Measurements from ENCODE around the gene PGC.

PGC gene

GRCh38 chr6:41748542-41748941 is 1.3 kb upstream of the PGC start:
- in situ Hi-C loops (cut with HindIII; ENCODE audit: low sequenced_read_pairs): no loop called here
- no peak for DNase-seq (ENCODE audit: low read depth, low spot score)
- H3K4me3 ChIP-seq (ENCODE audit: low read depth, low read length): no peak overlapping the region
- no peak for TF ChIP-seq CTCF (IDR thresholded peaks at IDR 0.05; ENCODE audit: low read depth, low read length)

- no peak overlapping the region for H3K4me3 ChIP-seq (ENCODE audit: low read depth, low read length)
- TF ChIP-seq CTCF (IDR thresholded peaks at IDR 0.05; ENCODE audit: low read depth, low read length): no peak
- no peak for DNase-seq (ENCODE audit: low read depth, low spot score)
- in situ Hi-C loops (cut with HindIII; ENCODE audit: low sequenced_read_pairs): no loop called here
Measured at GRCh38 chr6:41748102-41748477, 893 bp upstream of the PGC start.

GRCh38 chr6:41746107-41746506 is 1.1 kb downstream of the PGC start:
- no peak overlapping the region for H3K4me3 ChIP-seq (ENCODE audit: low read depth, low read length)
- DNase-seq (ENCODE audit: low read depth, low spot score): no peak
- no peak for TF ChIP-seq CTCF (IDR thresholded peaks at IDR 0.05; ENCODE audit: low read depth, low read length)
- in situ Hi-C loops (cut with HindIII; ENCODE audit: low sequenced_read_pairs): no loop called here

GRCh38 chr6:41744236-41744787 is 2.9 kb downstream of the PGC start:
- H3K4me3 ChIP-seq (ENCODE audit: low read depth, low read length): no peak overlapping the region
- in situ Hi-C loops (cut with HindIII; ENCODE audit: low sequenced_read_pairs): no loop called here
- TF ChIP-seq CTCF (IDR thresholded peaks at IDR 0.05; ENCODE audit: low read depth, low read length): no peak
- no peak for DNase-seq (ENCODE audit: low read depth, low spot score)

GRCh38 chr6:41743406-41744235 is 3.6 kb downstream of the PGC start:
- TF ChIP-seq CTCF (IDR thresholded peaks at IDR 0.05; ENCODE audit: low read depth, low read length): no peak
- in situ Hi-C loops (cut with HindIII; ENCODE audit: low sequenced_read_pairs): no loop called here
- no peak overlapping the region for H3K4me3 ChIP-seq (ENCODE audit: low read depth, low read length)
- DNase-seq (ENCODE audit: low read depth, low spot score): no peak

- in situ Hi-C loops (cut with HindIII; ENCODE audit: low sequenced_read_pairs): no loop called here
Measured at GRCh38 chr6:41741625-41742490, 5.3 kb downstream of the PGC start.

More at GRCh38 chr6:41741625-41742490, 5.3 kb downstream of the PGC start:
- DNase-seq (ENCODE audit: low read depth, low spot score): no peak
- TF ChIP-seq CTCF (IDR thresholded peaks at IDR 0.05; ENCODE audit: low read depth, low read length): no peak
- no peak overlapping the region for H3K4me3 ChIP-seq (ENCODE audit: low read depth, low read length)

Data from astrocyte of the spinal cord (primary cell).